ENCODE measurements around the gene SPECC1. TPM values are rescaled to one million over a fixed set of nuclear protein-coding genes. Genes with fewer than 3 reads are reported as not detected.

The SPECC1 gene
- total and polyA plus RNA-seq, 3 donors from 2014 or later, result 78.6 to 160 (median 148) TPM

GRCh38 chr17:20278805-20279204 lies 269.6 kb downstream of the SPECC1 start:
- no peak for DNase-seq
- intact Hi-C loops (cut with DNase I; ENCODE audit: low total_unique reads), result no loop called here
- WGBS, 2 donors, result 43 to 46% methylated on average over 1 of the region's 1 CpG

GRCh38 chr17:20279631-20280030 lies 270.5 kb downstream of the SPECC1 start:
- Histone ChIP-seq H3K4me1 (no peaks in the 10 kb centered on the region), H3K9me3 (no peaks in the 10 kb centered on the region), H3K4me3 (no peak overlapping the region), H3K27me3 (no peaks in the 10 kb centered on the region), H3K36me3 (ENCODE audit: low read depth, missing control alignments) (no peaks in the 10 kb centered on the region), H3K27ac (no peak overlapping the region)
- TF ChIP-seq, protein P1, sequence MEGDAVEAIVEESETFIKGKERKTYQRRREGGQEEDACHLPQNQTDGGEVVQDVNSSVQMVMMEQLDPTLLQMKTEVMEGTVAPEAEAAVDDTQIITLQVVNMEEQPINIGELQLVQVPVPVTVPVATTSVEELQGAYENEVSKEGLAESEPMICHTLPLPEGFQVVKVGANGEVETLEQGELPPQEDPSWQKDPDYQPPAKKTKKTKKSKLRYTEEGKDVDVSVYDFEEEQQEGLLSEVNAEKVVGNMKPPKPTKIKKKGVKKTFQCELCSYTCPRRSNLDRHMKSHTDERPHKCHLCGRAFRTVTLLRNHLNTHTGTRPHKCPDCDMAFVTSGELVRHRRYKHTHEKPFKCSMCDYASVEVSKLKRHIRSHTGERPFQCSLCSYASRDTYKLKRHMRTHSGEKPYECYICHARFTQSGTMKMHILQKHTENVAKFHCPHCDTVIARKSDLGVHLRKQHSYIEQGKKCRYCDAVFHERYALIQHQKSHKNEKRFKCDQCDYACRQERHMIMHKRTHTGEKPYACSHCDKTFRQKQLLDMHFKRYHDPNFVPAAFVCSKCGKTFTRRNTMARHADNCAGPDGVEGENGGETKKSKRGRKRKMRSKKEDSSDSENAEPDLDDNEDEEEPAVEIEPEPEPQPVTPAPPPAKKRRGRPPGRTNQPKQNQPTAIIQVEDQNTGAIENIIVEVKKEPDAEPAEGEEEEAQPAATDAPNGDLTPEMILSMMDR (IDR thresholded peaks at IDR 0.05), result no peak
- TF ChIP-seq POLR2A (IDR thresholded peaks at IDR 0.05), result no peak
- intact Hi-C loops (cut with DNase I; ENCODE audit: low total_unique reads), result no loop called here
- WGBS, 2 donors, result 94 to 95% methylated on average over 3 of the region's 3 CpGs
- no peak for DNase-seq

More at GRCh38 chr17:20278805-20279204, 269.6 kb downstream of the SPECC1 start:
- Histone ChIP-seq H3K36me3 (ENCODE audit: low read depth, missing control alignments) (no peaks in the 10 kb centered on the region), H3K27me3 (no peaks in the 10 kb centered on the region), H3K9me3 (no peaks in the 10 kb centered on the region), H3K4me3 (no peak overlapping the region), H3K4me1 (no peaks in the 10 kb centered on the region), H3K27ac (no peak overlapping the region)
- TF ChIP-seq POLR2A (IDR thresholded peaks at IDR 0.05), result no peak
- TF ChIP-seq, protein P1 (IDR thresholded peaks at IDR 0.05), result no peak

GRCh38 chr17:20280051-20280450 lies 270.9 kb downstream of the SPECC1 start:
- Histone ChIP-seq H3K27ac (no peak overlapping the region), H3K4me1 (no peaks in the 10 kb centered on the region), H3K36me3 (ENCODE audit: low read depth, missing control alignments) (no peaks in the 10 kb centered on the region), H3K27me3 (no peaks in the 10 kb centered on the region), H3K9me3 (no peaks in the 10 kb centered on the region), H3K4me3 (no peak overlapping the region)
- WGBS, 2 donors, result 90 to 93% methylated on average over 6 of the region's 6 CpGs
- no peak for DNase-seq
- TF ChIP-seq, protein P1 (IDR thresholded peaks at IDR 0.05), result no peak
- no peak for TF ChIP-seq POLR2A (IDR thresholded peaks at IDR 0.05)
- intact Hi-C loops (cut with DNase I; ENCODE audit: low total_unique reads), result no loop called here

DNA sequence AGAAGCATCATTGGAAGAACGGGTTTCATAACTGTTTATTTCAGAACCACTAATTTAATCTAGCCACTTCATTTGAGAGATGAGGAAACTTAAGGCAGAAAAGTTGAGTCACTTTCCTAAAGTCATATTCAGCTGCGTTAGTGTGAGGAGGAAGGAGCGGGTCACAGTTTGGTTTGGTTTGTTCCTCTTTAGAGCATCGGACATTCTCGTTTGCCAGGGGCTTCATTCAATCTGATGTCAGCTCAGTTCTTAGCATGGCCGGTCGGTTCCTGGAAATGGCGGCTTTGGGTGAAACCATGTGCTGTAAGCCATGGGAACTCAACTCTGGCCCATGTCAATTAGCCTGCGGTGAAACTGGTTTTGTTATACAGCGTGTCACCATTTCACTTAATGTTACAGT lies 271.7 kb downstream of the SPECC1 start:
- WGBS, 2 donors, result 90 to 96% methylated on average over 10 of the region's 10 CpGs
- no peak for DNase-seq
- no peak overlapping the region for H3K27ac ChIP-seq
- H3K4me3 ChIP-seq, result no peak overlapping the region
- no peak for TF ChIP-seq POLR2A (IDR thresholded peaks at IDR 0.05)
- TF ChIP-seq, protein P1 (IDR thresholded peaks at IDR 0.05), result no peak
- intact Hi-C loops (cut with DNase I; ENCODE audit: low total_unique reads), result no loop called here
- H3K4me1 ChIP-seq, result no peaks in the 10 kb centered on the region
- no peaks in the 10 kb centered on the region for H3K9me3 ChIP-seq
- no peaks in the 10 kb centered on the region for H3K27me3 ChIP-seq
- H3K36me3 ChIP-seq (ENCODE audit: low read depth, missing control alignments), result no peaks in the 10 kb centered on the region

GRCh38 chr17:20281860-20282259 lies 272.7 kb downstream of the SPECC1 start:
- H3K27me3 ChIP-seq, result no peaks in the 10 kb centered on the region
- H3K4me3 ChIP-seq, result no peak overlapping the region
- H3K4me1 ChIP-seq, result no peaks in the 10 kb centered on the region
- TF ChIP-seq, protein P1 (IDR thresholded peaks at IDR 0.05), result no peak
- TF ChIP-seq POLR2A (IDR thresholded peaks at IDR 0.05), result no peak
- H3K27ac ChIP-seq, result peak overlapping the region in 1 of 2 donors; percentile 48
- 65 to 70% methylated on average over 10 to 11 of the region's 11 CpGs for WGBS, 2 donors
- intact Hi-C loops (cut with DNase I; ENCODE audit: low total_unique reads), result no loop called here
- DNase-seq, result peak; percentile 20
- H3K9me3 ChIP-seq, result no peaks in the 10 kb centered on the region
- no peaks in the 10 kb centered on the region for H3K36me3 ChIP-seq (ENCODE audit: low read depth, missing control alignments)
